IPS DF 4.7 (cell line): ENCODE results near the gene PCDH9.

Experiments
- DNase-seq: peaks from one replicate; pipeline ENCODE4 v3.0.0-alpha.2; 2013; ENCODE audit warnings: low spot score; ENCODE audit errors: extremely low read depth

Gene PCDH9

GRCh38 chr13:66348745-66349690, 881.1 kb downstream of the PCDH9 start:
- no peak for DNase-seq

GRCh38 chr13:66347486-66348117, 882.5 kb downstream of the PCDH9 start:
- DNase-seq, result no peak

- no peak for DNase-seq
Measured at GRCh38 chr13:66345971-66346370, 884.2 kb downstream of the PCDH9 start.

GRCh38 chr13:66345518-66345810, 884.7 kb downstream of the PCDH9 start:
- no peak for DNase-seq

GRCh38 chr13:66344805-66345517, 885.2 kb downstream of the PCDH9 start:
- DNase-seq, result no peak

- no peak for DNase-seq
Measured at GRCh38 chr13:66343224-66343828, 886.8 kb downstream of the PCDH9 start.

GRCh38 chr13:66341635-66342377, 888.3 kb downstream of the PCDH9 start:
- DNase-seq, result no peak

- DNase-seq, result no peak
Measured at GRCh38 chr13:66339214-66339613, 890.9 kb downstream of the PCDH9 start.

- no peak for DNase-seq
Measured at GRCh38 chr13:66338542-66338941, 891.6 kb downstream of the PCDH9 start.

GRCh38 chr13:66335626-66336025, 894.5 kb downstream of the PCDH9 start:
- DNase-seq, result no peak

- DNase-seq, result no peak
Measured at GRCh38 chr13:66329988-66330451, 900.1 kb downstream of the PCDH9 start.

GRCh38 chr13:66328476-66328875, 901.7 kb downstream of the PCDH9 start:
- no peak for DNase-seq

GRCh38 chr13:66323745-66324347, 906.3 kb downstream of the PCDH9 start:
- no peak for DNase-seq

GRCh38 chr13:66322936-66323335, 907.2 kb downstream of the PCDH9 start:
- DNase-seq, result no peak

- DNase-seq, result no peak
Measured at GRCh38 chr13:66322193-66322740, 907.9 kb downstream of the PCDH9 start.

GRCh38 chr13:66314911-66315310, 915.2 kb downstream of the PCDH9 start:
- no peak for DNase-seq

GRCh38 chr13:66313413-66313812, 916.7 kb downstream of the PCDH9 start:
- DNase-seq, result no peak

GRCh38 chr13:66312312-66313087, 917.6 kb downstream of the PCDH9 start:
- no peak for DNase-seq

GRCh38 chr13:66305961-66306617, 924.0 kb downstream of the PCDH9 start:
- no peak for DNase-seq
